ENCODE measurements around the gene DCP1A.
A peak's percentile ranks its signal among the peaks of the same experiment; 100 is the strongest.
"Not testable (repeated sequence)": the region's sequence is repeated elsewhere in the genome, so short reads cannot be mapped to it uniquely, and the experiment has no call there.

The DCP1A gene
- long read RNA-seq, donor 1, full-length matches to known transcripts = 9 of 21 reads
- long read RNA-seq, donor 1, partial matches to known transcripts = 12 of 21 reads
- long read RNA-seq, donor 1, other reads (novel, unspliced or antisense) = 0 of 21 reads
- long read RNA-seq, donor 2, full-length matches to known transcripts = 5 of 5 reads
- long read RNA-seq, donor 2, partial matches to known transcripts = 0 of 5 reads
- long read RNA-seq, donor 2, other reads (novel, unspliced or antisense) = 0 of 5 reads
- long read RNA-seq, donor 3, full-length matches to known transcripts = 3 of 13 reads
- long read RNA-seq, donor 3, partial matches to known transcripts = 10 of 13 reads
- long read RNA-seq, donor 3, other reads (novel, unspliced or antisense) = 0 of 13 reads
- long read RNA-seq, donor 4, full-length matches to known transcripts = 5 of 13 reads
- long read RNA-seq, donor 4, partial matches to known transcripts = 8 of 13 reads
- long read RNA-seq, donor 4, other reads (novel, unspliced or antisense) = 0 of 13 reads
- long read RNA-seq, donor 5, full-length matches to known transcripts = 8 of 22 reads
- long read RNA-seq, donor 5, partial matches to known transcripts = 14 of 22 reads
- long read RNA-seq, donor 5, other reads (novel, unspliced or antisense) = 0 of 22 reads
- long read RNA-seq, donor 6, full-length matches to known transcripts = 7 of 14 reads
- long read RNA-seq, donor 6, partial matches to known transcripts = 7 of 14 reads
- long read RNA-seq, donor 6, other reads (novel, unspliced or antisense) = 0 of 14 reads
- long read RNA-seq, donor 7, full-length matches to known transcripts = 9 of 29 reads
- long read RNA-seq, donor 7, partial matches to known transcripts = 20 of 29 reads
- long read RNA-seq, donor 7, other reads (novel, unspliced or antisense) = 0 of 29 reads
- long read RNA-seq, donor 8, full-length matches to known transcripts = 6 of 23 reads
- long read RNA-seq, donor 8, partial matches to known transcripts = 17 of 23 reads
- long read RNA-seq, donor 8, other reads (novel, unspliced or antisense) = 0 of 23 reads

DNA sequence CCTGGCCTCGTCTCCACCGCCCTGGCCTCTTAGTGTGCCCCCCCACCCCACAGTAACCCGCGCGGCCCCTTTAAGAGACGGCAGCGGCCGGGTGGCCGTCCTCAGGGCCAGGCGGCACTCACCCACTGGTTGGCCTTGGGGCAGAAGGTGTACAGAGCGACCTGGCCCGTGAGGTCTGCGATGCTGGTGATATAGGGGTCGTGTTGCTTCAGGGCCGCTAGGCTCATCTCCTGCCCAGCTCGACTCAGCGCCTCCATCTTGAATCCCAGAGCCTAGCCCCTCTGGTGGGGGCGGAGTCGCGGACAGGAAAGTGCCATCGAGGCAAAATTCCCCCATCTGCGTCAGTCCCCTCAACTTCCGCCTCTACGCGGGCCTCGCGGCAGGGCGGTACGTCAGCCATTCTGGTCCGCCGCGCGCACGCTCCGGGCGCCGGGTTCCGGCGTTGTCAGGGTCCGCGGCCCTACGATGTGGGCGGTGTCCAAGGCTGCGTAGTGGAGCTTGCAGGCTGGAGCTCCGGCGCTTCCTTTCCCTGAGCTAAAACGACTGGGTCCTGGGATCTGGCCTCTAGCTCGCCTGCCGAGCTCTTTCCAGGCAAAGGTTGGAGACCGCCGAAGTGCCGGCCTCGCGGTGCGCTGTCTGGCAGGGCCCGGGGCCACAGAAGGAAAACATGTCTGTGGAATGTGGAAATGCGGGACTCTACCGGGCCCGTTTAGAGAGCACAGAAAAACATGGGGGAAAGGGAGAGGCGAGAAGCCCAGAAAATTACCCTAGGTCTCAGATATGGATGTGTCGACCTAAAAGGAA, at the start of gene DCP1A:
Gene DCP1A (minus strand): TSS at position 283 of the 804 bp plus-strand sequence. CDS start 26 bp downstream, at position 257.
- DNase-seq = peak; percentile 98

- no peak for DNase-seq
Observed at GRCh38 chr3:53384465-53385423, 37.4 kb upstream of the DCP1A start.

GRCh38 chr3:53382106-53382505, 34.8 kb upstream of the DCP1A start:
- DNase-seq = no peak

- DNase-seq = no peak
Observed at GRCh38 chr3:53380306-53380705, 33.0 kb upstream of the DCP1A start.

DNA sequence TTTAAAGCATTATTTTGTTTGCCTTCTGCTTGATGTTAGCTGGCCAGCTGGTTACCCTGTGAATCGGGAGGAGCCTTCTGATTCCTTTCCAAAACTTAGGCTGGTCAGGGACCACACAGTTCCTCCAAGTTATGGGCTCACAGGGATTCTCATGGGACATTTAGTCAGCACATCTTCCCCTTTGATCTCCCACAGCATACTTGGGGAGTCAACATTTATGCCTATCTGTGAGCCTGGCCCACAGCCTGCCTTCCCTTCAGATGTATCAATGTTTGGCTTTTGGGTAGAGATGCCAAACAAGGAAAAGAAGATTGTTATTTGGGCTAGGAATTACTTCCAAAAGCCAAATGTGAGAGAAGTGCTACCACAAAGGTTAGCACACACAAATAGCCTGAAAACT, 32.6 kb upstream of the DCP1A start:
- no peak for DNase-seq

DNA sequence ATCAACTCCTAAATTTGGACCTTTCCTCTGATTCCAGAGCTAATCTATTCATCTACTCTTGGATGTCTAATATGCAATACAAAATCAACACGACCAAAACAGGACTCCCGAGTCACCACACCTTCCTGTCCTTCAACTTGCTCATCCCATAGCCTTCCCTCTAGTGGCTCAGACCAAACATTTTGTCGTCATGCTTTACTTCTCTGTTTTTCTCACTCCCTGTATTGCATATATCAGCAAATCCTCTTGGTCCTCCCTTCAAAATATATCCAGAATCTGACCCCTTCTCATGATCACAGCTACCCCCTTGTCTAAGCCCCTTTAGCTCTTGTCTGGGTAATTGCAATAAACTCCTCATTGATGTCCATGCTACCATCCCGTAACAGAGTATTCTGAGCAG, 30.5 kb upstream of the DCP1A start:
- DNase-seq = no peak

DNA sequence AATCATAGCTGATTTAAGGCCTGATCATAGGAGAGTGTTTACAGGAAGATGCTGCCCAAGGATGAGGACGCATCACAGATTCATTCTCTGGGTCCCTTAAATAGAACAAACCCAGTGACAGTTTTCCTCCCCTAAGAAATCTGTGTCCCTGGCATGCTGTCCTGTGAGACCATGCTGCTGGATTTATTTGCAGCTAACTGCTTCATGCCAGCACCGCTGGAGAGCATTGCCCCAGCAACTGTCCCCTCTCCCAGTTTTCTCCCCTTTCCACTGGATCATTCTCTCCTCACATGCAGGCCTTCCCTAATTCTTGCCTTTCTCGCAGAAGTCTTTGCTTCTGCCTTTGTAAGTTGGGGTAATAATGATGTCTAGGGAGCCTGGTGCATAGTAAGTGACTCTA, 29.3 kb upstream of the DCP1A start:
- DNase-seq = no peak

DNA sequence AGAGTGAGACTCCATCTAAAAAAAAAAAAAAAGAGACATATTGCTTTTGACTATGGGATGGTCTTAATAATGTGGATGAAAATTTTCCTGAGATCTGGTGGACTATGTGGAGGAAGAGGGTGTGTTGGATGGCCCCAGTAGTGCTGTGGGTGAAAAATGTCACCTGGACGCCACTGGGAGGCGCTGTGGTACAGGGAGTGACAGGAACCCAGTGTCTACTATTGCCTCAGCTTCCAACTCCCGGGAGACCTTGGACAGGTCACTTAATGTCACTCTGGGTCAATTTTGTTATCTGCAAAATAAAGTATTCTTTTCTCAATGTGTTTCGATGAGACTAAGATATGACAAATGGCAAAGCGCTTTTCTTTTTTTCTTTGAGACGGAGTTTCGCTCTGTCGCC, 27.7 kb upstream of the DCP1A start:
- peak; percentile 20 for DNase-seq

GRCh38 chr3:53370719-53371118, 23.4 kb upstream of the DCP1A start:
- DNase-seq = not testable (repeated sequence)

DNA sequence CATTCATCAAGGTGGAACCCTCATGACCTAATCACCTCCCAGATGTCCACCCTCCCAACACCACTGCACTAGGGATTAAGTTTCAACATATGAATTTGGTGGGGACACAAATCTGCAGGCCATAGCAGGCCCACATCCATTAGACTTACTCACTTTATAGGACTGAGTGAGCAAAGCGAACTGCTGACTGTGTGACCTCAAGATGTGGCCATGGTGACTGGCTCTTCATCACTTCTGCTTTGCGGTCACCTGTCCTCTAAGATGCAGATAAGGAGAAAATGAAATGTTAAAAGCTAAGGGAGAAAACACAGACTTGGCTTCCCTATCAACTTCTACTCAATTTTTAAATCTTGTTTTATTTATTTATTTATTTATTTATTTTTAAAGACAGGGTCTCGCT, 14.5 kb upstream of the DCP1A start:
- DNase-seq = no peak

DNA sequence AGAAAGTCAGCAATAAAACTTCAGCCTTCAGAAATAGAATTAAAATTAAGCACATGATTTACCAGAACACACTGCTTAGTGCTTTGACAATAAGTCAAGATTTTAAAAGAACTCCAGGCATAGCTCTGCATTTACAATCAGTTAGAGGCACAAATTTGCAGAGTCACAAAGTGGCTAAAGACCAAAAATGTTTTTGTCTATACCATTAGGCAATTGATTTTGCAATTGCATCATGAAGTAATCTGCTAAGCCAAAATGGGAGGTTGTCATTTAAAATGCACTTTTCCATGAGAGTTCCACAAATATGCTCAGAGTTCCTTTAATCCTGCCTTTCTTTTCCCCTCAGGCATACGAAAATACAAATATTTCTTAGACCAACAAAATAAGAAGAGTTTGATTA, 10.1 kb upstream of the DCP1A start:
- no peak for DNase-seq

DNA sequence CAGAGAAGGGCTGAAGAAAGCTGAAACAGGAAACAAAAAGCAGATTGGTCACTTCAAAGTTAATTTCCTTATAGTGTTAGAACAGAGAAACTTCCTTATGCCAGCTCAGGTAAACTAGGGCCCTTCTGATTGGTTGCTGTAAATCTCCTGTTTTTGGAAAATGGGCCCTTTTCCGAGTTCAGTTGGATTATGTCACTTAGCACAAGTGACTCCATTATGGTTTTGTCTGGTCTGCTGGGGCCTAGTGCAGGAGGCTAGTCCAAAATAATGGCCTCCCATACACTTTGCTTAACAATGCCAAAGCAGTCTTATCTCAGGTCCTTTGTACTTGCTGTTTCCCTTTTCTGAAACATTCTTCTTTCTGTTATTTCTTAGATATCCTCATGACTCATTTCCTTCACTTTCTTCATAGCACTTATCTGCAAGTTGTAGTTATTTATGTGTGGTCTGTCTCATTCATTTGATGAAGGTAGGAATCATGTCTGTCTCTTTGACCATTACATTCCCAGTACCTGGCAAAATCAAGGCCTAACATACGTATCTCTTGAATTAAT, 7.7 kb upstream of the DCP1A start:
- no peak for DNase-seq

- no peak for DNase-seq
Observed at GRCh38 chr3:53353202-53353601, 5.9 kb upstream of the DCP1A start.

GRCh38 chr3:53350652-53351051, 3.3 kb upstream of the DCP1A start:
- DNase-seq = peak; percentile 7

GRCh38 chr3:53348118-53348517, 775 bp upstream of the DCP1A start:
- DNase-seq = not testable (repeated sequence)

DNA sequence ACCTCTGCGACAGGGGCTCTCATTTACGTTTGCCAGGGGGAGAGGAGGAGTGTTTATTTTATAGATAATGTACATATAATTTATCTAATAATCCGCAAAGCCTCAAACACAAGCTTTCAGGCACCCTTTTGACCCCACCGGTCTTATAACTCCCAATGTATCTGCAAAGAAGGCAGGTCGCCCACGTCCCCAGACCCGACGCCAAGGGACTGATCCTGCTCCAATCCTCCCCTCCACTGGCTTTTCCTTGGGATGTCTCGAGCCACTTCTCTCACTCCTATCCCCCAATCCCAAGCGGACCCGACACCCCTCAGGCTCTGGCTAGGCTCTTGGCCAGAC, 452 bp downstream of the DCP1A start:
- no peak for DNase-seq

GRCh38 chr3:53346514-53346913, 829 bp downstream of the DCP1A start:
- peak; percentile 43 for DNase-seq

- no peak for DNase-seq
Observed at GRCh38 chr3:53342353-53342752, 5.0 kb downstream of the DCP1A start.

GRCh38 chr3:53337167-53337940, 10.0 kb downstream of the DCP1A start:
- DNase-seq = no peak

GRCh38 chr3:53334742-53335141, 12.6 kb downstream of the DCP1A start:
- DNase-seq = no peak
